ENCODE results near the gene FAM98A. TPM values are rescaled to one million over a fixed set of nuclear protein-coding genes. Genes with fewer than 3 reads are reported as not detected.

FAM98A gene
- total RNA-seq, 2 experiments from 2014 or later, result 78.8 to 84.3 TPM

DNA sequence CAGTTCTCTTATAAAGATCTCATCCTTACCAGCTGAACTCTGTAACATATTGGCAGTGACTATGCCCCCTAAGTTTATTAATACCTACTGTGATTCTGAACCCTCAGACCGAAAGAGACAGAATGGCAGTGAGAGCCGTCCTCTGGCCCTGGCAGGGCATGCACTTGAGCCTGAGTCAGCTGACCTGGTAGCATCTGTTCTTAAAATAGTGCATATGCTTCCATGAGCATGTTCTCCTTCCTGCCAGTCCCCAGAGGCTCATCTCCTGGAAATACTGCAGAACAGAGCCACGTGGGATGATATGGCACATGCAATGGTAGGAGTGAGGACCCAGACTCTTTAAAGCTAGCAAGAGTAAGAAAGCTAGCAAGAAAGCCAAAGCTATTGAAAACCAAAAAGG, 63.7 kb downstream of the FAM98A start:
- POLR2A ChIA-PET, result no interaction called here
- CTCF ChIA-PET, result interaction anchor here (1.1 to 1.2 kb wide), 2 partner anchors 42 to 140 kb away, joined by 3 to 4 read pairs; no protein-coding TSS in a partner anchor

Other genes starting within 250 kb of the FAM98A start
- gene RASGRP3, start 122.7 kb downstream of the FAM98A start, total RNA-seq, result 1 to 10 TPM; 2.7 to 3.6 TPM